Panc1 (cell line): ENCODE results near the gene RPL35A.

Experiments
- POLR2AphosphoS5 ChIP-seq: IDR thresholded peaks from 2 replicates; pipeline ENCODE4 v1.6.1; 2012; ENCODE audit warnings: mild to moderate bottlenecking, low read depth, low read length, moderate library complexity
- SIN3A ChIP-seq: IDR thresholded peaks from 2 replicates; pipeline ENCODE4 v1.6.1; 2012; ENCODE audit warnings: low read depth, mild to moderate bottlenecking, low read length, moderate library complexity, borderline replicate concordance; ENCODE audit not compliant: insufficient read depth
- TCF7L2 ChIP-seq: IDR thresholded peaks from 2 replicates; pipeline ENCODE4 v1.6.1; 2011; ENCODE audit warnings: mild to moderate bottlenecking, low read depth, low read length, inconsistent platforms
- TF ChIP-seq, protein P1 (sequence below): fragments of 450-650 bp; IDR thresholded peaks from 2 replicates; pipeline ENCODE4 v1.5.1; 2017; ENCODE audit warnings: mild to moderate bottlenecking
- TF ChIP-seq, protein P2 (sequence below), 2 experiments: IDR thresholded peaks; 2 replicates each; pipeline ENCODE4 v1.6.1; 2011 to 2012; ENCODE audit warnings: low read depth in 2 of 2, control low read depth in 1 of 2, low read length in 1 of 2, mild to moderate bottlenecking in 1 of 2, moderate library complexity in 1 of 2; ENCODE audit not compliant: insufficient read depth in 1 of 2

DNA sequence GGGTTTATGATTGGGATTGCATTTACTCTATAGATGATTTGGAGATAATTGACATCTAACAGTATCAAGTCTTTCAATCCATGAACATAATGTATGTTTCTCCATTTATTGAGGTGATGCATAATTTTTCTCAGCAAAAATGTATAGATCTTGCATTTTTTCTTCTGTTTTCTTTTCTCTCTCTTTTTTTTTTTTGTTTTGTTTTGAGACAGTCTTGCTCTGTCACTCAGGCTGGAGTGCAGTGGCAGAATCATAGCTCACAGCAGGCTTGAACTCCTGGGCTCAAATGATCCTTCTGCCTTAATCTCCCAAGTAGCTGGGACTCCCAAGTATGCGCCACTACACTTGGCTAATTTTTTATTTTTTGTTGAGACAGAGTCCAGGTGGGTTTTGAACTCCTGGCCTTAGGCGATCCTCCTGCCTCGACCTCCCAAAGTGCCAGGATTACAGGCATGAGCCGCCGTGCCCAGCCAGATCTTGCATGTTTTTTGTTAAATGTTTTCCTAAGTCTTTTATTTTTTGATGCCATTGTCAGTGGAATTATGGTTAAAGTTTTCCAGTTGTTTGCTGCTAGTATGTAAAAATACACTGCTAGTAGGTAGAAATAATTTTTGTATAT, 13.1 kb downstream of the RPL35A start:
- TF ChIP-seq, protein P1, sequence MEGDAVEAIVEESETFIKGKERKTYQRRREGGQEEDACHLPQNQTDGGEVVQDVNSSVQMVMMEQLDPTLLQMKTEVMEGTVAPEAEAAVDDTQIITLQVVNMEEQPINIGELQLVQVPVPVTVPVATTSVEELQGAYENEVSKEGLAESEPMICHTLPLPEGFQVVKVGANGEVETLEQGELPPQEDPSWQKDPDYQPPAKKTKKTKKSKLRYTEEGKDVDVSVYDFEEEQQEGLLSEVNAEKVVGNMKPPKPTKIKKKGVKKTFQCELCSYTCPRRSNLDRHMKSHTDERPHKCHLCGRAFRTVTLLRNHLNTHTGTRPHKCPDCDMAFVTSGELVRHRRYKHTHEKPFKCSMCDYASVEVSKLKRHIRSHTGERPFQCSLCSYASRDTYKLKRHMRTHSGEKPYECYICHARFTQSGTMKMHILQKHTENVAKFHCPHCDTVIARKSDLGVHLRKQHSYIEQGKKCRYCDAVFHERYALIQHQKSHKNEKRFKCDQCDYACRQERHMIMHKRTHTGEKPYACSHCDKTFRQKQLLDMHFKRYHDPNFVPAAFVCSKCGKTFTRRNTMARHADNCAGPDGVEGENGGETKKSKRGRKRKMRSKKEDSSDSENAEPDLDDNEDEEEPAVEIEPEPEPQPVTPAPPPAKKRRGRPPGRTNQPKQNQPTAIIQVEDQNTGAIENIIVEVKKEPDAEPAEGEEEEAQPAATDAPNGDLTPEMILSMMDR = no peak
- no peak for TF ChIP-seq TCF7L2
- no peak for TF ChIP-seq SIN3A
- TF ChIP-seq POLR2AphosphoS5 = no peak
- TF ChIP-seq, protein P2, sequence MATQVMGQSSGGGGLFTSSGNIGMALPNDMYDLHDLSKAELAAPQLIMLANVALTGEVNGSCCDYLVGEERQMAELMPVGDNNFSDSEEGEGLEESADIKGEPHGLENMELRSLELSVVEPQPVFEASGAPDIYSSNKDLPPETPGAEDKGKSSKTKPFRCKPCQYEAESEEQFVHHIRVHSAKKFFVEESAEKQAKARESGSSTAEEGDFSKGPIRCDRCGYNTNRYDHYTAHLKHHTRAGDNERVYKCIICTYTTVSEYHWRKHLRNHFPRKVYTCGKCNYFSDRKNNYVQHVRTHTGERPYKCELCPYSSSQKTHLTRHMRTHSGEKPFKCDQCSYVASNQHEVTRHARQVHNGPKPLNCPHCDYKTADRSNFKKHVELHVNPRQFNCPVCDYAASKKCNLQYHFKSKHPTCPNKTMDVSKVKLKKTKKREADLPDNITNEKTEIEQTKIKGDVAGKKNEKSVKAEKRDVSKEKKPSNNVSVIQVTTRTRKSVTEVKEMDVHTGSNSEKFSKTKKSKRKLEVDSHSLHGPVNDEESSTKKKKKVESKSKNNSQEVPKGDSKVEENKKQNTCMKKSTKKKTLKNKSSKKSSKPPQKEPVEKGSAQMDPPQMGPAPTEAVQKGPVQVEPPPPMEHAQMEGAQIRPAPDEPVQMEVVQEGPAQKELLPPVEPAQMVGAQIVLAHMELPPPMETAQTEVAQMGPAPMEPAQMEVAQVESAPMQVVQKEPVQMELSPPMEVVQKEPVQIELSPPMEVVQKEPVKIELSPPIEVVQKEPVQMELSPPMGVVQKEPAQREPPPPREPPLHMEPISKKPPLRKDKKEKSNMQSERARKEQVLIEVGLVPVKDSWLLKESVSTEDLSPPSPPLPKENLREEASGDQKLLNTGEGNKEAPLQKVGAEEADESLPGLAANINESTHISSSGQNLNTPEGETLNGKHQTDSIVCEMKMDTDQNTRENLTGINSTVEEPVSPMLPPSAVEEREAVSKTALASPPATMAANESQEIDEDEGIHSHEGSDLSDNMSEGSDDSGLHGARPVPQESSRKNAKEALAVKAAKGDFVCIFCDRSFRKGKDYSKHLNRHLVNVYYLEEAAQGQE (IDR thresholded peaks at IDR 0.05; ENCODE audit: insufficient read depth in 1 of 2, low read depth in 2 of 2, low read length in 1 of 2) = no peak
